GM10266 (cell line): ENCODE results near the gene MAGOH.

Source experiments
- DNase-seq: peaks from one replicate; pipeline ENCODE4 v3.0.0; 2012; ENCODE audit errors: extremely low spot score
- TF ChIP-seq, protein P1 (sequence below): IDR thresholded peaks from 2 replicates; pipeline ENCODE4 v1.5.1; 2012; ENCODE audit warnings: mild to moderate bottlenecking, low read depth; ENCODE audit not compliant: control insufficient read depth, insufficient read depth; ENCODE audit errors: missing control alignments

Gene MAGOH

GRCh38 chr1:53259932-53260331 lies 21.6 kb upstream of the MAGOH start:
- TF ChIP-seq, protein P1, sequence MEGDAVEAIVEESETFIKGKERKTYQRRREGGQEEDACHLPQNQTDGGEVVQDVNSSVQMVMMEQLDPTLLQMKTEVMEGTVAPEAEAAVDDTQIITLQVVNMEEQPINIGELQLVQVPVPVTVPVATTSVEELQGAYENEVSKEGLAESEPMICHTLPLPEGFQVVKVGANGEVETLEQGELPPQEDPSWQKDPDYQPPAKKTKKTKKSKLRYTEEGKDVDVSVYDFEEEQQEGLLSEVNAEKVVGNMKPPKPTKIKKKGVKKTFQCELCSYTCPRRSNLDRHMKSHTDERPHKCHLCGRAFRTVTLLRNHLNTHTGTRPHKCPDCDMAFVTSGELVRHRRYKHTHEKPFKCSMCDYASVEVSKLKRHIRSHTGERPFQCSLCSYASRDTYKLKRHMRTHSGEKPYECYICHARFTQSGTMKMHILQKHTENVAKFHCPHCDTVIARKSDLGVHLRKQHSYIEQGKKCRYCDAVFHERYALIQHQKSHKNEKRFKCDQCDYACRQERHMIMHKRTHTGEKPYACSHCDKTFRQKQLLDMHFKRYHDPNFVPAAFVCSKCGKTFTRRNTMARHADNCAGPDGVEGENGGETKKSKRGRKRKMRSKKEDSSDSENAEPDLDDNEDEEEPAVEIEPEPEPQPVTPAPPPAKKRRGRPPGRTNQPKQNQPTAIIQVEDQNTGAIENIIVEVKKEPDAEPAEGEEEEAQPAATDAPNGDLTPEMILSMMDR, result no peak
- no peak for DNase-seq

- TF ChIP-seq, protein P1, result no peak
- DNase-seq, result no peak
Observed at GRCh38 chr1:53258216-53258615, 19.9 kb upstream of the MAGOH start.

- DNase-seq, result no peak
- TF ChIP-seq, protein P1, result no peak
Observed at GRCh38 chr1:53257454-53258081, 19.2 kb upstream of the MAGOH start.

DNA sequence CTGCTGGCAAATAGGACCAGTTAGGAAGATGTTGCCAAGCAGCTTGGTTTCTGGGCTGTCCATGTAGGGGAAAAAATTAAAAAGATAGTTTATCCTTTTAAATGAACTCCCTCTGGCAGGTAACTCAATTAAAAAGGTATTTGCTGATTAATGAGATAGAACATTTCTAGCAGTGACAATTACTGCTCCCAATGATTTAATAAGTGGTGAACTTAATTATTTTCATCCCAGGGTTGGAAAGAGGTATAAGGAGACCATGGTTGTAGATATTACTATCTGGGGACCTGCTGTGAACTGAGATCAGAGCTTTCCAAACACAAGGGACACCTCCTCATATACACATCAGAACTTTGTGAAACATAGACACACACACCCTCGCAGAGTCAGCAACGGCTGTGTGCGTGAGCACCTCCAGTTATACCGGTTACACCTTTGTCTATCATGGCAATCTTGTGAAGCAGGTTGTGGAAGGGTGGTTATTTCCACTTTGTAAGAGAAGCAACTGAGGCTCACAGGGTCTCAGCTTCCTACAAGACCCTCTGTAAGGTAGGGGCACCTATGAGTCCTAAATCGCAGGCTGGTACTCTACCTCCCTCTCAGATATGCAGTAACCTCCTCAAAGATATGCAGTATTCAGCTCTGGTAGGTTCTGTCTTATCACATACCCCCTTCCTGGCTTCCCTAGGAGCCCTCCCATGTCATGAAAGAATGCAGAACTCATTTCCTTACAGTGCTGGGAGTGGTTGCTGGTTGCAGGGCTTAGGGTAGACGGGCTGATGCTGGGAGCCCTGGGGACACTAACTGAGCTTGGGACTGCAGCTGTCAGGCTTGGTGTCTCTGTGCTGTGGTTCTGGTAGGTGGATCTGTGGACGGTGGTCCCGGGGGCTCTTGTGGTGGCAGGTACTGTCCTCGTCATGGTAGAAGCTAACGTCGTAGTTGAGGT lies 18.5 kb upstream of the MAGOH start:
- TF ChIP-seq, protein P1, result no peak

DNA sequence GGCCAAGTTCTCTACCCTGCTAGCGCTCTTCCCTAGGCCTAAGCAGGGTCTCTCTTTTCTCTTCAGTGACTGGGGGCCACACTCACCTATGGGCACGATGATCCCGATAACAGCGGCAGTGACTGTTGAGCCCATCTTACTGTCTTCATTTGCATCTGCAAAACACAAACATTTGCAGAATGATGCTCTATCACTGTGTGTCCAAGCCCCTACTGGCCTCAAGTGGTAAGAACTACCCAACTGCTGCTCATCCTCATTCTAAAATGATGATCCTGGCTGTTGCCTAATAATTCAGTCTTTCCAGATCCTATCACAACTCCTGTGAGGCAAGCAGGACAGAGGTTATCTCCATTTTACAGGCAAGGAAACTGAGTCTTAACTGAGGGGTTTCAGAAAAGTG lies 16.7 kb upstream of the MAGOH start:
- TF ChIP-seq, protein P1, result no peak
- DNase-seq, result no peak

More for the DNA sequence above, 18.5 kb upstream of the MAGOH start:
- no peak for DNase-seq

DNA sequence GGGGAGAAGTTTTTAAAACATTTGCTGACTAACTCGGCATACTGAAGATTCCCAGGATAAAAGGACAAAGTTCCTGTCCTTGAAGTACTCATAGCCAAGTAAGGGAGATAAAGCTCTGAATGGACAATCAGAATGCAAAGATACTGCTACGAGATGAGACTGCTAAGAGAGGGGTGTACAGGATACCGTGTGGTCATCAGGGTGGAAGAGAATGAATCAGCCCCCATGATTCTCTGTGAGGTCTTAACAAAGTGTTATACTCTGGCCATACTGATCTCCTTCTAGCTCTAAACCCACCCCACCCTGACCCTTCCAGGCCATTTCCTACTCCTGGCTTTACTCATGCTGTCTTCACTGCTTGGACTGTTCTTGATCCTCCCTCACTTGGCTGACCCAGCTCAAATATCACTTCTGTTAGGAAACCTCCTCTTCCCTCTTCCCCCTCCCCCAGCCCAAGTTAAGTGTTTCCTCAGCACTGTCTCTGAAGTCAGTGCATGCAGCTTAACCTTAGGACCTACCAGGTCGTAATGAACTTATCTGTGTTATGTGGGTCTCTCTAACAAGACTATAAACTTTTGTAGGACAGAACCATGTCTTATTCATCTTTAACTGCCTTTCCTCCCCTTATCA lies 15.8 kb upstream of the MAGOH start:
- DNase-seq, result no peak
- TF ChIP-seq, protein P1, result no peak

DNA sequence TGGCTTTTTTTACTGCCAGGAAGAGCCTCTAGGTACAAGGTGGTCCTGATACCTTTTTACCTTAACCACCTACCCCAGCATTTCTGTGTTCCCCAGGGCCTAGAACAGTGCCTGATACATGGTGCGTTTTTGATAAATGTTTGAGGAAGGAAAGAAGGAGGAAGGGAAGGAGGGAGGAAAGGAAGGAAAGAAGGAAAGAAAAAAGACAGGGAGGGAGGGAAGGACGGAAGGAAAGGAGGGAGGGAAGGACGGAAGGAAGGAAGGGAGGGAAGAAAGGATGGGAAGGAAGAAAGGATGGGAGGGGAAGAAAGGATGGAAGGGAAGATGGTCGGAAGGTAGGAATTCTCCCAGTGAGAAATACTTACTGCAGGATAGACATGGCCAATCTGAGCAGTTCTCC lies 12.0 kb upstream of the MAGOH start:
- DNase-seq, result no peak
- TF ChIP-seq, protein P1, result no peak
